HG03045 (cell line): Measurements from ENCODE around the gene SIMC1.
A peak's percentile ranks its signal among the peaks of the same experiment; 100 is the strongest.

ENCODE experiments used
- ATAC-seq: cut with Tn5 transposase; IDR thresholded peaks from one replicate; pipeline ENCODE4 v1.9.1; 2021; ENCODE audit warnings: mild to moderate bottlenecking, moderate library complexity; ENCODE audit not compliant: unreplicated experiment

The SIMC1 gene

DNA sequence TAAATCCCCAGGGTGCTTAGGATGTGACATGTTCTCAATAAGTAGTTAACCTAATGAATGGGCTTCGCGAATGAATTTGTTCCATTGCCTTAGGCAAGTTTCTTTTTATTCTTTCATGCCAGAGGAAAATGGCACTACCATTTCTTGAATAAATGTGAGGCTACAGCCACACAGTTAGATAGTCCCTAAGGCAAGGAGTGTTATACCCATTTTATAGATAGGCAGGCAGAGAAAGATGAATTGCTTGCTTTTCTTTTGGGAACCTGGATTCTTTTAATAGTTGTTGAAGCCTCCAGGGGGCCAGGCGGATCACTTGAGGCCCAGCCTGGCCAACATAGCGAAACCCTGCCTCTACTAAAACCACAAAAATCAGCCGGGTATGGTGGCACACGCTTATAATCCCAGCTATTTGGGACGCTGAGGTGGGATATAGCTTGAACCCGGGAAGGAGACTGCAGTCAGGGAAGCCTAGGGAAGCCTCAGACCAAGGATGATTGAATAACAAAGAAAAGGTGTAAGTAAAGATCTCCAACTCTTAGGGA, 149.2 kb downstream of the SIMC1 start:
- no peak for ATAC-seq

DNA sequence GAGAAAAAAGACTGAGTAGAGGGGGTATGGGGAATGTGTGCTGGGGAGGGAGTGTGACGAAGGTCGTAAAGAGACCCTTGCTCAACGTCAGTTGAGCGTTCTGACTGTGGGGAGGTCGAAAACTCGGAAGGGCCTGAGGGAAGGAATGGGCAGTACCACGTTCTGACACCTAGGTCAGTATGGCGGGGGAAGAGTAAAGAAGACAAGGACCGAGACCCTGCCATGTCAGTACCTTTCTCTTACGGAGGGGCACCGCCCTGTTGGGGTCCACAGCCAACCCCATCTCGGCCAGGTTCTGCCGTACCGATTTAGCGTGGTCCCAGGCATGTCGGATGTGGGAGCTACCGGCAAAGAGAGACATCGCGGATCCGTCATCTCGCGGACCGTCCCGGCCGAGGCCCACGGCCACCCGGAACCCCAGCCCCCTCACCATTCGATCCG, 149.8 kb downstream of the SIMC1 start:
- no peak for ATAC-seq

DNA sequence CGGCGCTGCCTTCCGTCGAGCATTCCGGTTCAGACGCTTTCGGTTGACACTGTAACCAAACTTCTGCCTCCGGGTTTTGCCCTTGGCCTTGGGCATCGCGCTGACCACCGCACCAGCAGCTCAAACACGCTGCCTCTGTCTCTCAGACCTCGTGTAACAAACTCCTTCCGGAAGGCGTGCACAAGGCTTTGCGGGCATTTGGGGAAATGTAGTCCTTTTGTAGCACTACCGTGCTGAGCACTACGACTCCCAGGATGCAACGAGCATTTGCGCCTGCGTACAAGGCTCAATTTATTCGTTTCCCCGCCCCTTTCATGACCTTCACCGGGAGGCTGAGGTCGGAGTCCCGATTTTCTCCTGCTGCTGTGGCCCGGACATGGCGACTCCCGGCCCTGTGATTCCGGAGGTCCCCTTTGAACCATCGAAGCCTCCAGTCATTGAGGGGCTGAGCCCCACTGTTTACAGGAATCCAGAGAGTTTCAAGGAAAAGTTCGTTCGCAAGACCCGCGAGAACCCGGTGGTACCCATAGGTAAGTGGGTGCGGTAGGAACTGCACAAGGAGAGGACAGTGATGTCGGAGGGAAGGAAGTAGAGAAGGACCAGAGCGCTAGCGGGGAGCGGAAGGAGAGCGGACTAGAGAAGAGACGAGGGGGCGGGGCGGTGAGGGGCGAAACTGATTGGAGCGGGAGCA, 150.4 kb downstream of the SIMC1 start, which contains the start of the genes HIGD2A and NOP16:
TSS of gene HIGD2A (plus strand) at position 308 of the 691 bp plus-strand sequence. CDS start at position 377, 69 bp downstream.
TSS of gene NOP16 (minus strand) at position 155 of the 691 bp plus-strand sequence. CDS start at position 96, 59 bp downstream.
- ATAC-seq, result peak; percentile 87

DNA sequence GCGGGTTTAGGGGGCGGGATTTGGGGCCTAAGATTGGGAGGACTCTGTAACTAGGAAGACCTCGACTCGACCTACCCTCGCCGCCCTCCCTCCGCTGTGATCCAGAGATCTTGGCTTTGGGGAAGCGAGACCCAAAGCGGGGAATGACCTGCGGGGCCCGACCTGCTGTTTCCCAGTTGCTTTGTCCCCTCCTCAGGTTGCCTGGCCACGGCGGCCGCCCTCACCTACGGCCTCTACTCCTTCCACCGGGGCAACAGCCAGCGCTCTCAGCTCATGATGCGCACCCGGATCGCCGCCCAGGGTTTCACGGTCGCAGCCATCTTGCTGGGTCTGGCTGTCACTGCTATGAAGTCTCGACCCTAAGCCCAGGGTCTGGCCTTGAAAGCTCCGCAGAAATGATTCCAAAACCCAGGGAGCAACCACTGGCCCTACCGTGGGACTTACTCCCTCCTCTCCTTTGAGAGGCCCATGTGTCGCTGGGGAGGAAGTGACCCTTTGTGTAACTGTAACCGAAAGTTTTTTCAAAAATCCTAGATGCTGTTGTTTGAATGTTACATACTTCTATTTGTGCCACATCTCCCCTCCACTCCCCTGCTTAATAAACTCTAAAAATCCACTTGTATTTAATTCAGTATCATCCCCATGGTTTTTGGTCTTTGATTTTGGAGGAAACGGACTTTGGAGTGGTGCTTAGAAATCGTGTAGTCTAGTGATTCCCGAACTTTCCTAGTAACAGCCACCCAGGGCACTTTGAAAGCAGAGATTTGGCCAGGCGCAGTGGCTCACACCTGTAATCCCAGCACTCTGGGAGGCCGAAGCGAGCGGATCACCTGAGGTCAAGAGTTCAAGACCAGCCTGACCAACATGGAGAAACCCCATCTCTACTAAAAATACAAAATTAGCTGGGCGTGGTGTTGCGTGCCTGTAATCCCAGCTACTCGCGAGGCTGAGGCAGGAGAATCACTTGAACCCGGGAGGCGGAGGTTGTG, 151.2 kb downstream of the SIMC1 start:
- ATAC-seq, result peak; percentile 21

DNA sequence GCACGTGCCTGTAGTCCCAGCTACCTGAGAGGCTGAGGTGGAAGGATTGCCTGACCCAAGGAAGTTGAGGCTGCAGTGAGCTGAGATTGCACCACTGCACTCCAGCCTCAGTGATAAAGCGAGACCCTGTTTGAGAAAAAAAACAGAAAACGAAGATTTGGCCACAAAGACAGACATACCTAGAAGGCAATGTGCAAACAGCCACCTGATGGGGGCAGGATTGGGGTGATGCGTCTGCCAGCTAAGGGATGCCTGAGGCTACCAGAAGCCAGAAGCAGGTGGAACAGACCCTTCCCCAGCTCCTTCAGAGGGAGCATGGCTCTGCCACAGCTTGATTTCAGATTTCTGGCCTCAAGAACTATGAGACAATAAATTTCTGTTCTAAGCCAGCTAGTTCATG, 153.3 kb downstream of the SIMC1 start:
- no peak for ATAC-seq

DNA sequence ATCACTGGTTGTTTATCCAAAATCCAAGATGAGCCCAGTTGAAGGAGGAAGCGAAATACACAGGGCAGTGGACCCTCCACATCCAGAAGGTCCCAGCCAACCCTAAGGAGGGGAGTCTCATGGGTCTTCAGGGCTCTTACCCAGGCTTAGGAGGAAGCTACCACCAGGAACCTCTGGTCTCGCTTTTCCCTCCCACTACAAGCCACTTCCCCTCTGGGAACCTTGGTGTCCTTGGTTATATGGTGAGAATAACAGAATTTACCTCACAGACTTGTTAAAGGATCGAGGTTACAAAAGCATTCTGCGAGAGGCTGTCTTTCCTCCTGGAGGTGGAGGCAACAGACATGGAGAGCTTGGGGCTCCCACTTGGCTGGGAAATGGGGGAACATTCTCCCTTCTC, 153.8 kb downstream of the SIMC1 start:
- no peak for ATAC-seq

DNA sequence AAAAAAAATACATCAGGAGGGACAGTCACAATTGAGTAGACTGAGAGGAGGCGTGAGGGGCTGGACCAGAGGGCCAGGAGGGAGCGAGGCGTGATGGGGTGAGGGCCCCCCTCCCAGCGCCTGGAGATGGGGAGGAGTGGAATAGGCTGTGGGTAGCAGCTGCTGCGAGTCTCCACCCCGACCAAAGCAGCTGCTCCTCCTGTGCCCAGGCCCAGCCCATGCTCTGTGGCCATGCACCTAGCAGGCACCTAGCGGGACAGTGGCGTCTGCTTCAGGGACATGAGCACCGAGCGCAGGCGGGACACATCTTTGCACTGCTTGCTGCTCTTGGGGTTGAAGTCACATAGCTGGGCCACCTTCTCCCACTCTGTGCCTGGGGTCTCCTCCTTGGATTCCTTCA, 154.3 kb downstream of the SIMC1 start:
- ATAC-seq, result no peak

DNA sequence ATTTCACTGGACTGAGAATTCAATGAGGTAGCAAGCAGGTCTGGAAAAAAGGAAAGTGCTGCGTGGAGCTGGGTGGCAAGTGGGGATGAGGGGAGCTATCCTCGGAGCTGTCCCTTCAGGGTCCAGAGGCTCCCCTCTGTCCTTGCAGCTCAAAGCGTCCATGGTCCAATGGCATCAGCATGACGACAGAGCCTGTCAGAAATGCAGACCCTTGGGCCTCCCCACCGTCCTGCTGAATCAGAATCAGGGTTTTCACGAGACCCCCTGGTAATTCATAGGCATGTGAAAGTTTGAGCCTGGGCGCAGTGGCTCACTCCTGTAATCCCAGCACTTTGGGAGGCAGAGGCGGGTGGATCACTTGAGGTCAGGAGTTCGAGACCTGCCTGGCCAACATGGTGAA, 155.9 kb downstream of the SIMC1 start:
- ATAC-seq, result no peak

DNA sequence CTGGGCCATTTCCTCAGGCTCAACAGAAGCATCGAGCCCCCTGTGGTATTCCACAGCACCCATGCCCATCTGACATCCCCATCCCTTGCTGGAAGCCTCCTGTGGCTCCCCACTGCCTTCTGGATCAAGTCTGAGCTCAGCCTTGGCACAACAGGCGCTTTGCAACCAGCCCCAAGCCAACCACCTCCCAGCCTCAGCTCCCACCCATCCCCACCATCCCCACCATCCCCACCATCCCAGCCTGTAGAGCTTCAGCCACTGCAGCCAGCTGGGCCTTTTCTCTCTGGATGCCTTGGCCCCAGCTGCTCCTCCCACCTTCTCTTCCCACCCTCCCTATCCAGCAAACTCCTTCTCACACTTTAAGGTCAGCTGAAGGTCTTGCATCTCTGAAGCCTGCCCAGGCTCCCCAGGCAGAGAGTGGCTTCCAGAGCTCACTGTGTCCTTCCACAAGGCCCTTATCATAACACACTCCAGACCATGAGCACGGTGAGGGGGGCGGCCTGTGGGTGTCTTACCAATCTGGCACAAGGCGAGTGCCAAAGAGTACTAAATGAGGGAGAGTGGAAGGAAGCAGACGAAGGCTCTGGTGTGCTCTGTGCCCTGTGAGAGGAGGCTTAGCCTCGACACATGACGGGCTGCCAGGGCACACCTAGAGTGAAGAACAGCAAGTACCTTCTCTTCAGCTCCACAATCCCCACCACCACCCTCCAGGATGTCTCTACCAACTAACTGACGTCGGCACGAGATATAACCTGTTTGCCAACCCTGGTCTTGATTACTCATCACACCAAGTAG, 156.9 kb downstream of the SIMC1 start:
- ATAC-seq, result no peak
